Gastroesophageal sphincter (tissue), 3 donors: ENCODE data around the gene IFI16.

ENCODE experiments used
- EP300 ChIP-seq: sonication (generic); formaldehyde crosslinking; IDR thresholded peaks from one replicate; pipeline ENCODE4 v1.6.1; 2017; ENCODE audit warnings: antibody characterized with exemption, mild to moderate bottlenecking
- POLR2AphosphoS5 ChIP-seq: sonication (generic); formaldehyde crosslinking; IDR thresholded peaks from one replicate; pipeline ENCODE4 v1.6.1; 2017; ENCODE audit warnings: antibody characterized with exemption
- TF ChIP-seq, protein P1 (sequence below), 4 experiments: fragments of 200-600 bp in 2 of 4; fragments of 450-650 bp in 2 of 4; sonication (generic) in 1 of 4; IDR thresholded peaks; one replicate each; pipeline ENCODE4 v1.5.1; 2017 to 2019; ENCODE audit warnings: antibody characterized with exemption in 4 of 4, mild to moderate bottlenecking in 2 of 4, moderate library complexity in 2 of 4

DNA sequence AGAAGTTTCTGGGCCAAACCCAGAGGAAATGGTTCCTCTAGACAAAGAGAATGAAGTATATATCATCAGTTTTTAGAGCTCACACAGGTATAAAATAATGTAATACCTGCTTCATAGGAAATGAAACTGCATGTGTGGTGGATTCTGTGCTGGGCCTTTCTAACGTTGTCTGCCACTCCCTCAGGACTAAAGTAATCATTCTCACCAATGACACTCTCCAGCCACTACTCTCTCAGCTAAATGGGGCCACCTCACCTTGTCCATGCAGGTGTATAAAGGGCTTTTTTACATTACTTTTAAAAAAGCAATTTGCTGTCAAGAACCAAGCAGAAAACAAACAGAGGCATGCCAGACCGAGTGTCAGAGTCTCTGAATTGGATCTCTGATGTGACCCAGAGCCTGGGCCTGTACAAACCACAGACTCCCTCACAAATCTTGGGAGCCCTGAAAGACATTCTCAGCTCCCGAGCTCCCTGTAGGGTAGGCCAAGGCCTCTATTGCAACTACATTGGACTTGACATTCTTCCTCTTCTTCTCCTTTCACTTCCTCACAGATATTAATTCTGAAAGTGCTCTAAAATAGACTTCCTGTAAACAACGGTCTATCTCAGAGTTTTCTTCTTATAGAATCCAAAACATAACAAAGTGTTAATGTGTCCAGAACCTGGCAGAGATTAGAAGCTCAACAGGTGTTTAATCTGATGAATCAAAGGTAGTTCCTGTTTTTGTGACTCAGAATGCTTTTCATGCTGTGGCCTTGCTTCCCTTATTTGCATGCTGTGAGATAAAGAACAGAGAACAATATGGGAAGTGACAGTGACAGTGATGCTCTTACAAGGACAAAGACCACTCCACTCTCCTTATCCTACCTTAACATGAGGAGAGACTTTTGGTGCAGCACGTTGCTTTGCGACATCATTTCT is 58.3 kb downstream of the IFI16 start:
- TF ChIP-seq, protein P1, sequence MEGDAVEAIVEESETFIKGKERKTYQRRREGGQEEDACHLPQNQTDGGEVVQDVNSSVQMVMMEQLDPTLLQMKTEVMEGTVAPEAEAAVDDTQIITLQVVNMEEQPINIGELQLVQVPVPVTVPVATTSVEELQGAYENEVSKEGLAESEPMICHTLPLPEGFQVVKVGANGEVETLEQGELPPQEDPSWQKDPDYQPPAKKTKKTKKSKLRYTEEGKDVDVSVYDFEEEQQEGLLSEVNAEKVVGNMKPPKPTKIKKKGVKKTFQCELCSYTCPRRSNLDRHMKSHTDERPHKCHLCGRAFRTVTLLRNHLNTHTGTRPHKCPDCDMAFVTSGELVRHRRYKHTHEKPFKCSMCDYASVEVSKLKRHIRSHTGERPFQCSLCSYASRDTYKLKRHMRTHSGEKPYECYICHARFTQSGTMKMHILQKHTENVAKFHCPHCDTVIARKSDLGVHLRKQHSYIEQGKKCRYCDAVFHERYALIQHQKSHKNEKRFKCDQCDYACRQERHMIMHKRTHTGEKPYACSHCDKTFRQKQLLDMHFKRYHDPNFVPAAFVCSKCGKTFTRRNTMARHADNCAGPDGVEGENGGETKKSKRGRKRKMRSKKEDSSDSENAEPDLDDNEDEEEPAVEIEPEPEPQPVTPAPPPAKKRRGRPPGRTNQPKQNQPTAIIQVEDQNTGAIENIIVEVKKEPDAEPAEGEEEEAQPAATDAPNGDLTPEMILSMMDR (IDR thresholded peaks at IDR 0.05): no peak
- TF ChIP-seq EP300: no peak
- no peak for TF ChIP-seq POLR2AphosphoS5
